GM13977 (cell line): ENCODE results near the gene POTEB.
"Not testable (repeated sequence)": the region's sequence is repeated elsewhere in the genome, so short reads cannot be mapped to it uniquely, and the experiment has no call there.

ENCODE experiments used
- DNase-seq: peaks from one replicate; pipeline ENCODE4 v3.0.0; 2012; ENCODE audit warnings: low spot score
- in situ Hi-C: fragments of 300-500 bp; cut with MboI; formaldehyde crosslinking; loops from one replicate; pipeline ENCODE4 v1.12.0; 2022; ENCODE audit warnings: low sequenced_read_pairs, low pct_unique_long_range_greater_than_20kb, mixed read lengths, inconsistent platforms; ENCODE audit not compliant: unreplicated experiment

The POTEB gene

GRCh38 chr15:21877635-21878034, at the start of gene POTEB:
TSS of gene POTEB (minus strand) at chr15:21877735. CDS start at chr15:21877246, 489 bp downstream.
- in situ Hi-C loops, DNase-seq: not testable (repeated sequence)

DNA sequence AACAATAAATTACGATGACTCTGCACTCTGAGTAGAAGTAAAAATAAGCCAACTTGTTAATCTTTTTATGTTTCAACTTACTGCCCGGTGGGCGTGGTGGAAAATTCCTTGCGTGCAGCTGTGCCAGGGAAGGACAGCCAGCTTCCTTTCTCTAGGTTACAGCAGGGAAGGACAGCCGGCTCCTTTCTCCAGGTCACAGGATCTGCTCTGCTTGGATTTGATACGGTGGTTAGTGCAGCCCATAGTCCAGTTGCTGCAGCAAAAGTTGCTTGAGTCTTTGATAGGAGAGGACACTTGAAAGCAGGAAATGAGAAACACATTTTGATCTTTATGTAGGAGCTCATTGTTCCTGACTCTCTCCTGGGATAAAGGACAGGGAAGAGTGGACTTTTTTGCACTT, 13.4 kb upstream of the POTEB start:
- DNase-seq, in situ Hi-C loops: not testable (repeated sequence)

DNA sequence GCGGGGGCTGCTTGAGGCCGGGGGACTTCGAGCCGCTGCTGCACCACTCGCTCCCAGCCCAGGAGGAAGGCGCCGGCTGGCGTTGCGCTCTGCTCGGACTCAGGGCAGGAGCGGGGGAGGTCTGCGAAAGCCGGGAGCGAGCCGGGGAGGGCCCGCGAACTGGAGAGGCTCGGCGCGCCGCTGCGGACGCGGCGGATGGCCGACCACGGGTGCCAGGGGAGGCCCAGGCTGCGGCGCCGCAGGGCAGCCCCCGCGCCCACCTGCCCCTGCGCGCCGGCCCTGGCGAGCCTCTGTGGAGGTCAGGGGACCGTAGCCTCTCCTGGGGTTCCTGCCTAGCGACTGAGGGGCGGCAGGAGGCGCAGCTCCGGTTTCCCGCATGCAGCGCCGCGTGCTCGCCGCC, 12.0 kb upstream of the POTEB start:
- in situ Hi-C loops, DNase-seq: not testable (repeated sequence)

- in situ Hi-C loops, DNase-seq: not testable (repeated sequence)
Observed at GRCh38 chr15:21838831-21839230, 38.7 kb downstream of the POTEB start.
